Trophoblast cell (in vitro differentiated cells and primary cell): ENCODE data around the gene CCNK.
A peak's percentile ranks its signal among the peaks of the same experiment; 100 is the strongest.

Experiments used
- DNase-seq, 2 donors: peaks; one replicate each; pipeline ENCODE4 v3.0.0-alpha.2; 2016
- H2AFZ ChIP-seq: 2 replicates; pipeline ENCODE4 v1.6.1; 2013; ENCODE audit warnings: low read length, moderate library complexity, mild to moderate bottlenecking; ENCODE audit not compliant: insufficient read depth, poor library complexity
- H2AK5ac ChIP-seq: 2 replicates; pipeline ENCODE4 v1.6.1; 2013; ENCODE audit warnings: mild to moderate bottlenecking, low read length
- H2BK120ac ChIP-seq: 2 replicates; pipeline ENCODE4 v1.6.1; 2013; ENCODE audit warnings: low read length, mild to moderate bottlenecking, moderate library complexity; ENCODE audit not compliant: insufficient read depth, poor library complexity
- H2BK12ac ChIP-seq: 2 replicates; pipeline ENCODE4 v1.6.1; 2013; ENCODE audit warnings: mild to moderate bottlenecking, low read length, moderate library complexity
- H2BK5ac ChIP-seq: 2 replicates; pipeline ENCODE4 v1.6.1; 2013; ENCODE audit warnings: low read length, low read depth, moderate library complexity, mild to moderate bottlenecking; ENCODE audit not compliant: poor library complexity
- H3K14ac ChIP-seq: 2 replicates; pipeline ENCODE4 v1.6.1; 2013; ENCODE audit warnings: mild to moderate bottlenecking, low read length
- H3K18ac ChIP-seq: 2 replicates; pipeline ENCODE4 v1.6.1; 2013; ENCODE audit warnings: mild to moderate bottlenecking, low read length
- H3K23ac ChIP-seq: 2 replicates; pipeline ENCODE4 v1.6.1; 2013; ENCODE audit warnings: low read length
- H3K27ac ChIP-seq: 2 replicates; pipeline ENCODE4 v1.5.1; 2013; ENCODE audit warnings: low read depth, mild to moderate bottlenecking, inconsistent platforms, low read length, moderate library complexity
- H3K27me3 ChIP-seq: 2 replicates; pipeline ENCODE4 v1.6.1; 2013; ENCODE audit warnings: inconsistent platforms, mild to moderate bottlenecking, low read length, moderate library complexity; ENCODE audit not compliant: insufficient read depth
- H3K36me3 ChIP-seq, 2 experiments: 1 replicate in 1 of 2; 2 replicates in 1 of 2; pipeline ENCODE4 v1.6.1; 2013; ENCODE audit warnings: low read length in 2 of 2, mild to moderate bottlenecking in 2 of 2, moderate library complexity in 1 of 2; ENCODE audit not compliant: insufficient read depth in 2 of 2, control insufficient read depth in 1 of 2
- H3K4ac ChIP-seq: 2 replicates; pipeline ENCODE4 v1.6.1; 2013; ENCODE audit warnings: low read depth, mild to moderate bottlenecking, low read length, moderate library complexity
- H3K4me1 ChIP-seq, 2 experiments: 1 replicate in 1 of 2; 2 replicates in 1 of 2; pipeline ENCODE4 v1.6.1; 2013; ENCODE audit warnings: low read length in 2 of 2, mild to moderate bottlenecking in 2 of 2, moderate library complexity in 1 of 2; ENCODE audit not compliant: insufficient read depth in 2 of 2, control insufficient read depth in 1 of 2
- H3K4me2 ChIP-seq: 2 replicates; pipeline ENCODE4 v1.6.1; 2013; ENCODE audit warnings: inconsistent platforms, mild to moderate bottlenecking, low read length, moderate library complexity
- H3K4me3 ChIP-seq: 2 replicates; pipeline ENCODE4 v1.5.1; 2013; ENCODE audit warnings: mild to moderate bottlenecking, low read depth, low read length, inconsistent platforms
- H3K79me1 ChIP-seq: one replicate; pipeline ENCODE4 v1.6.1; 2013; ENCODE audit warnings: low read length
- H3K79me2 ChIP-seq: 2 replicates; pipeline ENCODE4 v1.6.1; 2013; ENCODE audit warnings: low read length, mild to moderate bottlenecking; ENCODE audit not compliant: control insufficient read depth, insufficient read depth, poor library complexity
- H3K9ac ChIP-seq: 2 replicates; pipeline ENCODE4 v1.6.1; 2013; ENCODE audit warnings: mild to moderate bottlenecking, low read length
- H3K9me3 ChIP-seq: 2 replicates; pipeline ENCODE4 v1.6.1; 2013; ENCODE audit warnings: low read depth, mild to moderate bottlenecking, control low read depth, inconsistent platforms, low read length; ENCODE audit not compliant: insufficient read depth
- H4K12ac ChIP-seq: 2 replicates; pipeline ENCODE4 v1.6.1; 2013; ENCODE audit warnings: low read depth, mild to moderate bottlenecking, low read length, moderate library complexity
- H4K8ac ChIP-seq: 2 replicates; pipeline ENCODE4 v1.6.1; 2013; ENCODE audit warnings: low read depth, mild to moderate bottlenecking, low read length, moderate library complexity
- H4K91ac ChIP-seq: one replicate; pipeline ENCODE4 v1.6.1; 2013; ENCODE audit warnings: low read depth, mild to moderate bottlenecking, low read length, moderate library complexity
- WGBS: extraction: QIAGEN DNeasy Blood & Tissue Kit; methylation state at CpG from one replicate; pipeline ENCODE4 v1.1.7; 2013; ENCODE audit warnings: missing lambda C conversion rate; ENCODE audit not compliant: insufficient read length, insufficient coverage; ENCODE audit errors: extremely low coverage; 5-methylcytosine and 5-hydroxymethylcytosine counted together

CCNK gene

DNA sequence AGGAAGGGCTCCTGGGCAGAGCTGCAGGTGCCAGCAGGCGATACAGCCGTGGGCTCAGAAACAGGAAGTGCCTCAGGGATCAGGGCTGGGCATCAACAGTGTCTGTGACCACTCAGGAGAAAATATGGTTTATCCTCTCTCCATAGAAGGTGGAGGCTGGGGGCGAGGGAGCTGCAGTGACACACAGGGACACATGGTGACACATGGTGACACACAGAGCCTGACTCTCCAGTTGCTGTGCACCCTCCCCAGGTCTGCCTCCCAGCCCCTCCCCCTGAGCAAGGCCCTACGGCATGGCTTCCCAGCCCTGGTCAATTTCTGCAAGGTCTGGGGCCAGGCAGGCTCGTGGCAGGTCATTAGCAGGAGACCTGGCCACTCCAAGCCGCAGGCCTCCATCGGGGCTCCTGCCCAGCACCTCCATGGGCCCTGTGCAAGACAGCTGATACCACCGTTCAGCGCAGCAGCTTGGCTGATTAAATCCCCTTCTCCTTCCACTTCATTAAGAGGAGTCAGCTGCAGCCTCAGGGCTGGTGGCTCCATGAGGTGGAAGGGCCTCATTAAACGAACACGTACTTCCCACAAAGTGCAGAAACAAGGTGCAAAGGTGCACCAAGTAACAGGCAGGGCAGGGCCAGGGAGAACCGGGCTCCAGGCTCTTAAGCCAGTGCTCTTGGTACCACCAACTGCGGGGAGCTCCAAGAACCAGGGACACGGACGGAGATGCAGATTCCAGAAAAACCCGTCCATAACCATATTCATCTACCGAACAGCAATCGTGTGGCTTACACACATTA is 60.7 kb downstream of the CCNK start:
- no peak overlapping the region for H3K27ac ChIP-seq
- H3K4me2 ChIP-seq = no peak overlapping the region
- no peaks in the 10 kb centered on the region for H3K36me3 ChIP-seq
- H2BK12ac ChIP-seq = no peak overlapping the region
- peaks cover 23 to 31% of the 10 kb centered on the region in 2 experiments for H3K4me1 ChIP-seq
- peaks cover 3% of the 10 kb centered on the region for H3K79me1 ChIP-seq
- DNase-seq = no peak
- no peak overlapping the region for H3K18ac ChIP-seq
- no peak overlapping the region for H3K4me3 ChIP-seq
- no peak overlapping the region for H2BK5ac ChIP-seq
- no peak overlapping the region for H4K12ac ChIP-seq
- H4K91ac ChIP-seq = no peak overlapping the region
- H3K4ac ChIP-seq = no peak overlapping the region
- no peaks in the 10 kb centered on the region for H3K9me3 ChIP-seq
- H3K79me2 ChIP-seq = peaks cover 7% of the 10 kb centered on the region
- no peak overlapping the region for H2BK120ac ChIP-seq
- no peak overlapping the region for H3K23ac ChIP-seq
- no peak overlapping the region for H3K9ac ChIP-seq
- H2AFZ ChIP-seq = no peak overlapping the region
- no peak overlapping the region for H2AK5ac ChIP-seq
- WGBS = no CpG with 5 or more reads among the region's 18 CpGs
- no peak overlapping the region for H4K8ac ChIP-seq
- H3K14ac ChIP-seq = no peak overlapping the region
- H3K27me3 ChIP-seq = no peaks in the 10 kb centered on the region

DNA sequence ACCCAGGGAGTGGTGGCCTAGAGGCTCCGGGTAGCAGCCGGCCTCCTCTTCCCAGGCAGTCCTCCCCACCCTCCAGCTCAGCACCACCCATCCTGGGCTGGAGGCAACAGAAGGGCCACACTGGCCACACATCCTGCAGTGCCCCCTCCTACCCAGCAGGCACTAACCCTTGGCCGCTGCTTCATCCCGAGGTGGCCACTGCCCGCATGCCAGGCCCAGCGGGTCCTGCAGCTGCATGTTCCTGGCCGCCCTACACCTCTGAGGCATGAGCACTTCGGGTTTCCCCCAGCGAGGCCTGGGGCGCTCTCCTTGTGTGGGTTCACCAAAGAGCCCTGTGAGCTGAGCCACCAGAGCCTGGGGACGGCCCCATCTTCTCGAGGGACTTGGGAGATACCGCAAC is 61.4 kb downstream of the CCNK start:
- no peak overlapping the region for H3K23ac ChIP-seq

DNA sequence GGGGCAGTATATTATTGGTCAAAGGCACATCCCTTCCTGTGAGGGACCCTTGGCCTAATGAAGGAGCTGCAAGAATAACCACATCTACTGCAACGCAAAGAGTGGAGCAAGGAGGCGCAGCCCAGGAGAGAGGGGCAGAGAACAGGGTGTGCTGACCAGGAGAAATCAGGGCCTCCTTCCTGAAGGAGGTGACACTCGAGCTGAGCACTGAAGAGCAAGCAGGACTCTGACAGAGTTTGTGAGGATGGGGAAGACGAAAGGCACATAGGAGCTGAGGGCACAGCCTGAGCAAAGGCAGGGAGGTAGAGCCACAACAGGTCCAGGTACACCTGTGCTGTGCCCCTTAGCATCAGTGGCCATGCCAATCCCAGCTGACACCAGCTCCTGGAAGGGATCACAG is 62.2 kb downstream of the CCNK start:
- Histone ChIP-seq H3K4me3 (no peak overlapping the region), H2BK5ac (no peak overlapping the region), H3K4me2 (no peak overlapping the region), H2BK120ac (no peak overlapping the region), H3K79me2 (peaks cover 3% of the 10 kb centered on the region), H4K8ac (no peak overlapping the region), H3K79me1 (no peaks in the 10 kb centered on the region), H3K27me3 (no peaks in the 10 kb centered on the region), H2AK5ac (no peak overlapping the region), H3K36me3 (no peaks in the 10 kb centered on the region), H2AFZ (no peak overlapping the region), H2BK12ac (no peak overlapping the region), H3K18ac (peak overlapping the region; percentile 6), H3K27ac (no peak overlapping the region), H3K9me3 (no peaks in the 10 kb centered on the region), H4K12ac (no peak overlapping the region), H3K4me1 (peaks cover 10 to 18% of the 10 kb centered on the region in 2 experiments), H3K14ac (no peak overlapping the region), H4K91ac (no peak overlapping the region), H3K4ac (no peak overlapping the region), H3K9ac (no peak overlapping the region), H3K23ac (no peak overlapping the region)
- no CpG with 5 or more reads among the region's 4 CpGs for WGBS
- DNase-seq = no peak

More for the DNA sequence above, 61.4 kb downstream of the CCNK start:
- Histone ChIP-seq H2BK120ac (no peak overlapping the region), H3K9ac (no peak overlapping the region), H4K12ac (no peak overlapping the region), H3K14ac (no peak overlapping the region), H3K9me3 (no peaks in the 10 kb centered on the region), H3K4me1 (peaks cover 16 to 24% of the 10 kb centered on the region in 2 experiments), H4K91ac (no peak overlapping the region), H2BK5ac (no peak overlapping the region), H3K27me3 (no peaks in the 10 kb centered on the region), H3K36me3 (no peaks in the 10 kb centered on the region), H3K79me2 (peaks cover 3% of the 10 kb centered on the region), H4K8ac (no peak overlapping the region), H3K4me3 (no peak overlapping the region), H3K4ac (peak overlapping the region; percentile 9), H2BK12ac (no peak overlapping the region), H3K27ac (no peak overlapping the region), H2AK5ac (no peak overlapping the region), H3K79me1 (no peaks in the 10 kb centered on the region), H2AFZ (no peak overlapping the region), H3K4me2 (no peak overlapping the region), H3K18ac (no peak overlapping the region)
- no CpG with 5 or more reads among the region's 13 CpGs for WGBS
- DNase-seq = no peak

DNA sequence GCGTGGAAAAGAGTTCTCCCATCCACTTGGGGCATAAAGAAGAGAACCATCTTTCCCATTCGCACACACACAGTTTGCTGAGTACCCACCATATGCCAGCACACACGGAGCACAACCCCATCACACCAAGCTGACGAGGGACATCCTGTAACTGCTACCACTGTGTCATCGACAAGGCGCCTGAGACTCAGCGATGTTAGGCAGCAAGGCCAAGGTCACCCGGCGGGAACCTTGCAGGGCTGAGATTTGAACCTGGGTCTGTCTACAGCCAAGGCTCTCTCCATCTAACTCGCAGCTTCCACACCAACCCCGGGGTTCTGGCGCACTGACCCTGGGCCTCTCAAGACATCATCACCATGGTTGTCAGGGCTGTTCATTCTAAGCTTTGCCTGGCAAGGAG is 62.8 kb downstream of the CCNK start:
- Histone ChIP-seq H3K9ac (no peak overlapping the region), H3K18ac (no peak overlapping the region), H3K4me2 (no peak overlapping the region), H3K79me1 (no peaks in the 10 kb centered on the region), H3K4ac (no peak overlapping the region), H2AK5ac (no peak overlapping the region), H3K23ac (no peak overlapping the region), H3K79me2 (peaks cover 3% of the 10 kb centered on the region), H3K4me3 (no peak overlapping the region), H3K36me3 (no peaks in the 10 kb centered on the region), H3K4me1 (peaks cover 10 to 15% of the 10 kb centered on the region in 2 experiments), H4K12ac (no peak overlapping the region), H3K27ac (no peak overlapping the region), H4K91ac (no peak overlapping the region), H2BK120ac (no peak overlapping the region), H4K8ac (no peak overlapping the region), H3K27me3 (no peaks in the 10 kb centered on the region), H2BK5ac (no peak overlapping the region), H3K9me3 (no peaks in the 10 kb centered on the region), H2AFZ (no peak overlapping the region), H3K14ac (no peak overlapping the region), H2BK12ac (no peak overlapping the region)
- WGBS = no CpG with 5 or more reads among the region's 12 CpGs
- DNase-seq = no peak
